ENCODE data around the gene LYZL4. TPM values are rescaled to one million over a fixed set of nuclear protein-coding genes. Genes with fewer than 3 reads are reported as not detected.

Gene LYZL4
- total and polyA plus RNA-seq, 2 of the 13 experiments (the other 11 are each of a cell fraction or from before 2014, with no cell fraction given) = not detected

- TF ChIP-seq LRRFIP1 (CRISPR knock-in tag; conservative IDR thresholded peaks at IDR 0.05) = no peak
- peak; percentile 46; the same call in 1 of the 2 replicates for TF ChIP-seq HMGXB3 (CRISPR knock-in tag; IDR thresholded peaks at IDR 0.05; ENCODE audit: borderline replicate concordance)
- no peak for TF ChIP-seq ZUFSP (CRISPR knock-in tag; IDR thresholded peaks at IDR 0.05; ENCODE audit: borderline replicate concordance)
- no peak for TF ChIP-seq KMT2B (CRISPR knock-in tag; IDR thresholded peaks at IDR 0.05)
- no peak for TF ChIP-seq BCLAF1 (IDR thresholded peaks at IDR 0.05)
- no peak for TF ChIP-seq ZNF234 (CRISPR knock-in tag; conservative IDR thresholded peaks at IDR 0.05)
- TF ChIP-seq SRSF1 (optimal IDR thresholded peaks at IDR 0.05; ENCODE audit: low read depth, low read length) = no peak
- TF ChIP-seq ZNF792 (CRISPR knock-in tag; IDR thresholded peaks at IDR 0.05) = no peak
- no peak for TF ChIP-seq EEA1 (CRISPR knock-in tag; IDR thresholded peaks at IDR 0.05; ENCODE audit: borderline replicate concordance)
- no peak for TF ChIP-seq RFX3 (CRISPR knock-in tag; IDR thresholded peaks at IDR 0.05)
- TF ChIP-seq ZNF709 (CRISPR knock-in tag; IDR thresholded peaks at IDR 0.05) = no peak
- TF ChIP-seq MATR3 (CRISPR knock-in tag; IDR thresholded peaks at IDR 0.05) = no peak
- TF ChIP-seq ZNF891 (CRISPR knock-in tag; IDR thresholded peaks at IDR 0.05) = peak; percentile 44; the same call in 1 of the 2 replicates
- TF ChIP-seq BCL6 (CRISPR knock-in tag; IDR thresholded peaks at IDR 0.05) = peak; percentile 84
- peak; percentile 51; the same call in 1 of the 2 replicates for TF ChIP-seq RFXAP (CRISPR knock-in tag; IDR thresholded peaks at IDR 0.05; ENCODE audit: borderline replicate concordance)
- no peak for TF ChIP-seq CCDC6 (CRISPR knock-in tag; IDR thresholded peaks at IDR 0.05)
- no peak; the same call in 1 of the 2 replicates for TF ChIP-seq ZNF567 (CRISPR knock-in tag; IDR thresholded peaks at IDR 0.05; ENCODE audit: borderline replicate concordance)
These were observed 11.7 kb upstream of the LYZL4 start (continued) for GRCh38 chr3:42421818-42422796.

Data from HepG2 (cell line).